ENCODE data around the gene ATPAF2.

- no peak for TF ChIP-seq CTCF (IDR thresholded peaks at IDR 0.05; ENCODE audit: low read length)
- no peak for TF ChIP-seq EZH2 (IDR thresholded peaks at IDR 0.05; ENCODE audit: borderline replicate concordance, low read length)
These were observed 45.3 kb upstream of the ATPAF2 start for GRCh38 chr17:18084256-18084655.

Data from OCI-LY1 (cell line).